GM21825 (cell line): Measurements from ENCODE around the gene SH3RF1.

Experiments used
- ATAC-seq: cut with Tn5 transposase; IDR thresholded peaks from one replicate; pipeline ENCODE4 v1.9.1; 2021; ENCODE audit warnings: mild to moderate bottlenecking, moderate library complexity; ENCODE audit not compliant: unreplicated experiment

The SH3RF1 gene

DNA sequence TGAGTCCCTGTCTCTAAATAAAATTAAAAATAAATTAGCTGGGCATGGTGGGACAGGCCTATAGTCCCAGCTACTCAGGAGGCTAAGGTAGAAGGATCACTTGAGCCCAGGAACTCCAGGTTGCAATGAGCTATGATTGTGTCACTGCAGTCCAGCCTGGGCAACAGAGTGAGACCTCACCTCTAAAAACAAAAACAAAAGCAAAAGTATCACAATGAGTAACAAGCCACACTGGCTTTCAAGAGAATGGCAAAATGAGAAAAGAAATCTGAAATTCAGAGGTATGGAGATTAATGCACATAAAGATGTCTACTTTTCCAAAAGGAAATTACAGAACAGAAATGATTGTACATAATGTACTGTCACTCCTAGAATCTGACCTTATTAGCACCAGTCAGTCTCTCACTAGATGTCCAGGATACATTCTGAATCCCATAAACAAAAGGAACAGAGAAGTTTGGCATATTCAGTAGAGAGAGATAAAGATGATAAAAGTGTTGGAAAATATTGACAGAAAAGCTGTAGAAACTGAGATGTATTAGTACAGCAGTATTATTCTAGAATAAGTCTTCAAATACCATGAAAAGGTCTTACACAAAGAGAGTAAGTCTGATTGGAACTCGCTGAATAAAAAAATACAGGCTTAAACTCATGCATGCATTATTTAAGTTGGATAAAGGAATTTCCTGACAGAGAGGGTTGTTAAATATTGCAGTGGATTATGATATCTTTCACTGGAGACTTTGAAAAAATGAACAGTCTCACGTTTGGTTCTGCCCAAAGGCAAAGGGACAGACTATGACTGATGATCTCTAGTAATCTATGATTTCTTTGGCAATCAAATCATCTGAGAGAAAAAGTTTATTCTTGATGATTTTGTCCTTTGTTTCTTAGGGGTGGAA lies 102.5 kb downstream of the SH3RF1 start:
- ATAC-seq = peak; percentile 92

- no peak for ATAC-seq
Measured at GRCh38 chr4:169164669-169165415, 105.9 kb downstream of the SH3RF1 start.

DNA sequence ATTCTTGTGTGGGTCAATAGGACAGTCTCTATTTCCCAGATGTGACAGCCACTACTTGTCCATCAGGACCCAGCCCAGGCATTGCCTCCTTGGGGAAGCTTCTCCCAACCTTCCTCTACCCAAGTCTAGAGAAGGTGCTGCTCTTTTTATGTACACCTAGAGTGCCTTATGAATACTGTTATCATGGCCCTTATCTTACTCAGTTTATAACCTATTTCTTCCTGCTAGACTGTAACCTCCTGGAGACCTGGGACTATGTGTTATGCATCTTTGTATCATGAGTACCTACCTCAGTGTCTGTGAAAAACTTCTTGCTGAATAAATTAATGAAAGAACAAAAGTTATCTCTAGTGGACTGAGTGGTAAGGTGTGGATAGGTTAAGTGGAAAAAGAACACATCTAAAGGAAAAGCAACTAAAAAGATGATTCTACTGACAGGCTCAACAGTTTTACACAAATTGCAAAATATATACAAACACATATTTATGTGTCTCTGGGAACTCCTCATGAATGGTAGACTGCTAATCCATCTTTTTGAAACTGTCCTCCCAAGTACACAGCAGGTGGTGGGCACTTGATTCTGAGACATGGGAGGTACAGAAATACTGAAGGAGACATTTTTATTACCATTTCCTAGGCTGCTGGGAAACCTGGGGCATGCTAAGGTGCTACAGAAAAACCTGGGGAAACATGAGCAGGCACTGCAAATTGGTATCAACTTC lies 106.6 kb downstream of the SH3RF1 start:
- no peak for ATAC-seq

- no peak for ATAC-seq
Measured at GRCh38 chr4:169163495-169163894, 107.3 kb downstream of the SH3RF1 start.

GRCh38 chr4:169160825-169161224 lies 109.9 kb downstream of the SH3RF1 start:
- ATAC-seq = no peak

GRCh38 chr4:169159624-169160171 lies 111.1 kb downstream of the SH3RF1 start:
- ATAC-seq = no peak

- no peak for ATAC-seq
Measured at GRCh38 chr4:169158861-169159260, 111.9 kb downstream of the SH3RF1 start.

GRCh38 chr4:169158046-169158445 lies 112.7 kb downstream of the SH3RF1 start:
- ATAC-seq = no peak

DNA sequence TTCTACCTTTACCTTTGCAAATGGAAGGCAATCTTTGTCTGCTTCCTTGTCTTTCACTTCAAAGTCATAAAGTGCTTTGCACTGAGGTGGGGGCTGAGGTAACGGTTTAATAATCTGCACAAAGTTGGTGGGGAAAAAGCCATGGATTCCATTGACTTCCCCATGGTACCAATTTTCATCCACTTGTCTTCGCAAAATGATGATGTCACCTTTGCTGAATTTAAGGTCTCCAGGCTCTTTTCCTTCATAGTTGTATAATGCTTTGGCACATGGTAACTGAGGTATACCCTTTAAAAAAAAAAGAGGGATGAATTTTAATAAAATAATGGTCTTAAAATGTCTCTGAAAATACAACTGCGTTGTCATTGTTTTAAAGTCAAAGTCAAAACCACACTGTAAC lies 114.4 kb downstream of the SH3RF1 start:
- ATAC-seq = no peak

GRCh38 chr4:169154121-169154520 lies 116.6 kb downstream of the SH3RF1 start:
- ATAC-seq = no peak

DNA sequence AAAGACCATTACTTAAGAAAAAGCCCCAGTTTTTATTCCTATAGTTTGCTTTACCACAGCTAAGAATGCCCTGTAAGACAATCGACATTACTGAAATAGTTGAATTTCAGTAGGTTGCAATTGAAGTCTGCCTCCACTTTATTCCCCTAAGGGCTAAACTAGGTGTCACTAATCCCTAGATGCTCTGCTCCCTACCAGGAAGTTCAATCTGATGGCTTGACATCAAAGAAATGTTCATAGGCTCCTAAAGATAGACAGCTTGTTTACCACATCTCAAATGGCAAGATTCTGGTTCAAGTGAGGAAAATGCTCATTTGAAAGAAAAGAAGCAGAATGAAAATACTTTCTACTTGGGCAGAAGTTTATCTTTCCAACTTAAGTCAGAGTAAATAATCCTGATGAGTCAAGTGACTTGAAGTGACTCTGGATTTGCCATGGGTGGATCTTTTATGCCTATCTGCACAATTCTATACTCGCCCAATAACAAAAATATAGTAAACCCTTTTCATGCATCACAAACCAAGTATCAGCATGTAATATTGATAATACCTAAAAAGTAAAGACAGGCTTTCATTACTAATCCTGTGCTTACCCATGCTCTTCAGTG lies 117.2 kb downstream of the SH3RF1 start:
- no peak for ATAC-seq

GRCh38 chr4:169152899-169153298 lies 117.9 kb downstream of the SH3RF1 start:
- ATAC-seq = no peak

DNA sequence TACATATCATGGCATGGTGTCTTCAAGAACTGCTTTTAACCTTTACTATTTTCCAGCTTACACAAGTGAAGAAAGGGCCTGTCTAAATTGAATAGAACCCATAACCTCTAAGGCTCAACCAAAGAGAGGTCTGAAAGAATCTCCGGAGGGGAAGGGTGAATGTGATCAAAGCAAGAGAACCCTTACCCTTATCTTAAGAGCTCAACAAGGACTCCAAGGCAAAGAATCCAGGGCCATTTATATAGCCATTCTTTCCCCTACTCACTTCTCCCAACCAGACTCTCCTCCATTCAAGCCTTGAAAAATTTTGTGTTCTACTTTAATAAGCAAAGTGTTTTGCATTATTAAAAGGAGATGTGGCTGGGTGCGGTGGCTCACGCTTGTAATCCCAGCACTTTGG lies 118.7 kb downstream of the SH3RF1 start:
- ATAC-seq = no peak

GRCh38 chr4:169151671-169152070 lies 119.1 kb downstream of the SH3RF1 start:
- ATAC-seq = no peak

DNA sequence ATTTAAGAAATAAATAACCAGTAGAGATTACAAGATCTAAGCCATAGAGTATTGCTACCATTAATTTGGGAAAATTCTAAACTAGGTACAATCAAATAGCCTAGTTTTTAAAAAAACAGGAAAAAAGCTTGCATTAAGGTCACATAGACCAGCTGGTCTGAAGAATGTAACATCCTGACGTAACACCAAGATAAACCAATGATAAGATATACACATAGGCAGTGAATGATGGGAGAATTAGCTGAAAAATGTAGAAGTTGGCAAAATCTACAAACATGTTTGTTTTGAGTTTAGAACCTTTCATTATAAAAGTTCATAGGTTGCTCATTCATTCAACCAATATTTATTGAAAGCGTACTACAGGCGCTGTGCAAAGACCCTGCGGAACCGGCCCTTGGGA lies 120.0 kb downstream of the SH3RF1 start:
- ATAC-seq = no peak

GRCh38 chr4:169148885-169149284 lies 121.9 kb downstream of the SH3RF1 start:
- ATAC-seq = no peak

GRCh38 chr4:169147191-169147590 lies 123.6 kb downstream of the SH3RF1 start:
- ATAC-seq = no peak

DNA sequence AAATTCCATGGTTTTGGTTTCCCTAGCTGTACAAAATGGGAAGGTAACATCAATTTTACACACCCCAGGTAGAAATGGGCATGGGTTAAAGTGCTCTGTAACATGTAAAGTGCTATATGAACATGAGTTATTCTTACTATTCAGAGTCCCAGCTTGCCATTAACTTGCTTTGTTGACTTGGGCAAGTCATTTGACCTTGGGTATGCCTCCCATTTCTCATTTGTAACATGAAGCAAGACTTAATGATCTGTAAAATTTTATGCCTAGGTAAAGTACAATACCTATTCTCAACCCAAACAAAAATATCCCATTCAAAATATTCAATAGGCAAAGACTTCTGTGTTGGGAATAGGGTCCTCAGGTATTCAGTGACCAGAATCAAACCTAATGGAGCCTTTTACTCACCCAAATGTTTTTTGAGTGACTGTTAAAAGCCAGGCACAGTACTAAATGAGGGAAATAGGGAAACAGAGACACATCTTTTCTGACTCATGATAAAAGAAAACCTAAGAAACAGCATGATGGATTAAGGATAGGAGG lies 126.6 kb downstream of the SH3RF1 start:
- ATAC-seq = no peak

DNA sequence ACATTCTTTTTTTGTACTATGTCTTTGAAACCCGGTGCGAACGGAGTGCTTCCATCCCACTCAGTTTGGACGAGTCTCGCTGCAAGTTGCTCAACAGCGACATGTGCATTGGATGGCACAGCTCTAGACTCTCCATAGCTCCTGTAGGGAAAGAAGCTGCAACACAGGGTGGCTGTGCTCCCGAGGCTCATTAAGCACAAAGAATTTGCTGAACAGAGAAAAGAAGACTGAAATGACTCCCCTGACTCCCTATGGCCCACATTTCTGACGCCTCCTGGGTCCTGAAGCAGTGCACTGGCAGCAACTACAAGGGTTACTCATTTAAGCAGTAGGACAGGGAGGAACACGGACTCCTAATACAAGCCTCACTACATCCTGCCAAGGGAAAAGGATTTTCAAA lies 127.4 kb downstream of the SH3RF1 start:
- no peak for ATAC-seq

DNA sequence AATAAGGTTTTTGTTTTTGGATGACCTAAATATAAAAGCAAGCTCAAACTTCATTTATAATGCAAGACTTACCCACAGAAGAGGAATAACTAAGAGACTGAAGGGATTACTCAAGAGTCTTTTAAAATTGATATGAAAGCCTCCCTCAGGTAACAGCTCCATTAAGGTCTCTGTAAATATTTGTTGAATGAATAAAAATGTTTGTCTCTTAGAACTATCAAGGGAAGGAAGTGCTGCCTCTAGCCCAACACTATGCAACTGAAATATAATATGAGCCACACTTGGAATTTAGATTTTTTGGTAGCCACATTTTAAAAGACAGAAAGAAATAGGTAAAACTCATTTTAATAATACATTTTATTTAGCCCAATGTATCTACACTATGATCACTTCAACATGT lies 127.8 kb downstream of the SH3RF1 start:
- ATAC-seq = no peak
